GM19328 (cell line): Measurements from ENCODE around the gene SUV39H1.
"Not testable (repeated sequence)": the region's sequence is repeated elsewhere in the genome, so short reads cannot be mapped to it uniquely, and the experiment has no call there.

ENCODE experiments used
- ATAC-seq: cut with Tn5 transposase; IDR thresholded peaks from one replicate; pipeline ENCODE4 v1.9.1; 2021; ENCODE audit warnings: mild to moderate bottlenecking, moderate library complexity; ENCODE audit not compliant: unreplicated experiment

The SUV39H1 gene

DNA sequence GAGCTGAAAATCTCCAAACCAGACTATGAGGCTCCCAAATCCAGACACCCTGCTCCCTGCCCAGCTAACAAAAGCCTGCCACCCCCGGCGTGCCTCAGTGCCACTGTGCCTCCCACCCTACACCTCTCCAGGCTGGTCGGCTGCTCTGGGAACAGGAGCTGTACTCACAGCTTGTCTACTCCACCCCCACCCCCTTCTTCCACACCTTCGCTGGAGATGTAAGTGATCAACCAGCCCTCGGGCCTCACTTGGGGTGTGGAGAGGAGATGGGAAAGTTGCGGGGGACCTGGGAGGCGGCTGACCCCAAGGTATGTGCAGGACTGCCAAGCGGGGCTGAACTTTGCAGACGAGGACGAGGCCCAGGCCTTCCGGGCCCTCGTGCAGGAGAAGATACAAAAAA is 11.1 kb upstream of the SUV39H1 start:
- no peak for ATAC-seq

DNA sequence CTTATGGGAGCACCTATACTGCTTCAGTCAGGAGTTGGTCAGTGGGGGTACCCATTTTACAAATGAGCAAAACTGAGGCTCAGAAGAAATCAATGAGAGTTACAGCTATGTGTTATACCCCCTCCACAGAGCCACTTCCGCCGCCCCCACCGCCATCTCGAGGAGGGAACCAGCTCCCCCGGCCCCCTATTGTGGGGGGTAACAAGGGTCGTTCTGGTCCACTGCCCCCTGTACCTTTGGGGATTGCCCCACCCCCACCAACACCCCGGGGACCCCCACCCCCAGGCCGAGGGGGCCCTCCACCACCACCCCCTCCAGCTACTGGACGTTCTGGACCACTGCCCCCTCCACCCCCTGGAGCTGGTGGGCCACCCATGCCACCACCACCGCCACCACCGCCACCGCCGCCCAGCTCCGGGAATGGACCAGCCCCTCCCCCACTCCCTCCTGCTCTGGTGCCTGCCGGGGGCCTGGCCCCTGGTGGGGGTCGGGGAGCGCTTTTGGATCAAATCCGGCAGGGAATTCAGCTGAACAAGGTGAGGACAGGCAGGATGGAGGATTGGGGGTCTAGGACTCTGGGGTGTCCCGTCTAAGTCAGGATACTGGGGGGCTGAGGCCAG is 7.9 kb upstream of the SUV39H1 start:
- no peak for ATAC-seq

DNA sequence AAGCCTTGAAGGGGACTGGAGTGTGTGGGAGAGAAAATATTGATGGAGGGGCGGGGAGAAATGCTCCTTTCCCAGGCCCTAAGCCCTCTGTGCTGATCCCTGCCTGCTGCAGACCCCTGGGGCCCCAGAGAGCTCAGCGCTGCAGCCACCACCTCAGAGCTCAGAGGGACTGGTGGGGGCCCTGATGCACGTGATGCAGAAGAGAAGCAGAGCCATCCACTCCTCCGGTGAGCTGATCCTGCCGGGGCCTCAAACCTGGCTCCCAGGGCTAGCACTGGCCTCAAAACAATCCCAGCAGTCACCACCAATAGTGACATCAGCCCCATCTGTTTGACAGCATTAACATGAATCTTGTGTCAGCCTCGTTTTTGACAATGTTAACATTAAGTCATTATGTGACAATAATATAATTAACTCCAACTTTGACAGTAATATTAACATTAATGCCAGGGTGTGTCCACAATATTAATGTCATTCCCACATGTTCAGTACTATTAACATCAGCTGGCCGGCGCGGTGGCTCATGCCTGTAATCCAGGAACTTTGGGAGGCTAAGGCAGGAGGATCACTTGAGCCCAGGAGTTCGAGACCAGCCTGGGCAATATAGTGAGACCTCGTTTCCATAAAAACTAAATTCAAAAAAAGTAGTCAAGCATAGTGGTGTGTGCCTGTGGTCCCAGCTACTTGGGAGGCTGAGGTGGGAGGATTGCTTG is 7.2 kb upstream of the SUV39H1 start:
- no peak for ATAC-seq

DNA sequence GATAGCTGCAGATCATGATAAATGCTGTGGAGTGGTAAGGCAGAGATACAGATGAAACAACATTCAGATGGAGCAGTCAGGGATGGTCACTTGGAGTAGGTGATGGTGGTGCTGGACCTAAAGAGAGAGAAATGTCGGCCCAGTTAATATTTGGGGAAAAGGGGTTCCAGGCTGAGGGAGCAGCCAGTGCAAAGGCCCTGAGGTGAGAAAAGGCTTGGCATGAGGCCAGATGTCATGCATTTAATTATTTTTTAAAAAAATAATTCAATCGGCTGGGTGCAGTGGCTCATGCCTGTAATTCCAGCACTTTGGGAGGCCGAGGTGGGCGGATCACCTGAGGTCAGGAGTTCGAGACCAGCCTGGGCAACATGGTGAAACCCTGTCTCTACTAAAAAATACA is 4.8 kb upstream of the SUV39H1 start:
- ATAC-seq = not testable (repeated sequence)

DNA sequence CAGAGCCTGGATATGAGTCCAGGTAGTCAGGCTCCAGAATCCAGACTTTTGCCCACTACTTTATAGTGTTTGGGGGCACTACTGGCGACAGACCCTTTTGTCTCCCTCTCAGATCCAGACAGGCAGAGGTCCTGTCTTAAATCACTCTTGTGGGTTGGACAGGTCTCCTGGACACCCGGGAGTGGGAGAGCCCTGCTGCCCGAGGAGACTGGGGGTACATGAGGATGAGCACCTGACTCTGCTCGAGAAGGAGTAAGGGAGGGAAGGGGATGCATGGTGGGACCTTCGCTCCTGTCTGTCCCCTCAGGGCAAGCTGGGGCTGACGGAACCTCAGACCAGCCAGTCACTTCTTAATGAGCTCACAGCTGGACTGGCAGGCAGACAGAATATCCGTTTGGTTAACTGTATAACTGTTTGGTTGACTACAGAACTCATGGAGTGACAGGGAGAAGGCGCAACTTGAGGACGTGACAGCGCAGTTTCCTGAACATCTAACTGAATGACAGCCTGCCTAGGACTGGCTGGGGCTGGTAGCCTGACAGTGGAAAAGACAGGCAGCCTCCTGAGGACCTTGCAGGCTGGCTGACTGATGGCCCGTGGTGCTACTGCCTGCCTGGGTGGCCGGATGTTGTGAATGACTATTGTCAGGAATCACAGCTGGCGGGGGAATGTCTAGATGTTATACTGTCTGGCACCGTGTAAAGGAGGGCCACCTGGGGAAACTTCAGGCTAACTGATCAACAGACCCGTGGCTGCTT is 1.6 kb upstream of the SUV39H1 start:
- no peak for ATAC-seq

DNA sequence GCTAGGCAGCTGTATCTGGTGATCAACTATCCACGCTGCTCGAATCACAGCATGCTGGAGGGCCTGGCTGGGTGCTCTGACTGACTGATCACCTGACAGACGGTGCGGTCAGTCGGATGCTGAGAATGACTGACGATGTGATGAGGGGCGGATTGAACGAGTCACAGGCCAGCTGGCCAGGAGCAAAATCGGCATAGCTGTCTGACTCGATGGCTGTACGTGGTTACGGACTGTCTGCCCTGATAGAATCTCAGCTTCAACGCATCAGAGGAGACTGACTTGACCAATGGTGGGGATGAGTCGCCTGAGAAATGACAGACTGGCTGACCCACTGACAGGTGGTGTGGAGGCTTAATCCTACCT is 1.0 kb upstream of the SUV39H1 start:
- no peak for ATAC-seq

DNA sequence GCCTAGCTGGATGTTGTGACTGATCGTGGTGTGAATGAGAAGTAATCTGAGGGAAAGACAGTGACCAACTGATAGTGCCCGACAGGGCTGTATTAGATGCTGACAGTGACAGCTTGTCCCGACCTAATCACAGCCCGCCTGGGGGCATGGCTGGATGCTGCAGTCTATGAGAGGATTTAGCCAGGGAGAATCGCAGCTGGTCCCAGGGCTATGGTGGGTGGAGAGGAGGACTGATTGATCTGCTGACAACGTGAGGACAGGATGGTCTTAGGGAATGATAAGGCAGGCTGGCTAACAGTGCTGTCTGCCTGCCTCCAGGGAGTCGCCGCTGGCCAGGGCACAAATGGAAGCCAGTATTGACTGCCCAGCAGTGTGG is 621 bp upstream of the SUV39H1 start:
- no peak for ATAC-seq

DNA sequence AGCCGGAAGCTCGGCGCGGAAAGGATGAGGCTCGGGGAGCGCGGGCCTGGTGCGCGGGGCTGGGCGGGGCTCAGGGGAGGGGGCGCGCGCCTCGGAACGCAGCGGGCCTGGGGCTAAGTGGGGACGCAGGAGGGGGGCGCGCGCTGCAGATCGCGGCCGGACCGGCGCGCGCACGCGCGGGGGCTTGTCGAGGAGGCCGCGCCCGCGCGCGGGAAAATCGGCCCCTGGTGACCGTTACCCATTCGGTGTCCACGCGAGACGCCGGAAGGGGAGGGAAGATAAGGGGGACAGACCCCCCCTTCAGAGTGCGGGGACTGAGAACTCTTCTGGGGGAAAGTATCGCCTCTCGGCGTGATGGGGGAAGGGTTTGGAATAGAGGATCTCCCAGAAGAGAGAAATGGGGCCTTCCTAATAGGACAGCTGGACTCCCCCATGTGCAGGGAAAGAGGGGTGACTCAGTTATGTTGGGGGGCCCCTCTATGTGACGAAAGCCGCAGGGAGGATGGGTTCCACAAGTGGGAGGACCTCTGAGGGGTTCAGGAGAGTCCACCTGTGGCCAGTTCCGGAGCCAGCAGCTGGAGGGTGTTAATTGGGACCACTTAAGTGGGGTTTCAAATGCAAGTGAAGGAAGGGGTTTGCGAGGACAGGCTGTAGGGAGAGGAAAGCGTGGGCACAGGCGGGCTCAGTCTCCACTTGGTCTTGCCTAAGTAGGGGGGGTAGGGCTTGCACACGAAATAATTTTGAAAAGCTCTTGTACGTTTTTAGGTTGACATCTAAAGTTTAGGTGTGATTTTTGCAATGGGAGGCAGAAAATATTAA is 584 bp downstream of the SUV39H1 start:
- peak; percentile 21 for ATAC-seq

DNA sequence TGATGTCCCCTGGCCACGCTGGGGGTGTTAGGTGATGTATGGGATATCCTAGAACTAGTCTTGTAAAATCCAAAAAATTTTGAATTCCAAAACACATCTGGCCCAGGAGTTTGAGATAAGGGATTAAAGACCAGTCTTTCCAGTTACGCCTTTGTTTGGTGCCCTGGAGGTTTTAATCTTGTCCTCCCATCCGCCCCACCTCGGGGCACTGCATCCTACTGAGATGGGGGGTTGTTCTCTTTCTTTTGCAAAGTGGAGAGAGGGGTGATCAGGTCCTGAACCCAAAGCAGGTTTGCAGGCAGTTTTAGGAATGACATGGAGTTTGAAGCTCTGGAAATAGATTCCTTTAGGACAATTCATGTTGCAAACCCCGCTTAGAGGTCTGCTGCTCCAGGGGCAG is 1.8 kb downstream of the SUV39H1 start:
- no peak for ATAC-seq

DNA sequence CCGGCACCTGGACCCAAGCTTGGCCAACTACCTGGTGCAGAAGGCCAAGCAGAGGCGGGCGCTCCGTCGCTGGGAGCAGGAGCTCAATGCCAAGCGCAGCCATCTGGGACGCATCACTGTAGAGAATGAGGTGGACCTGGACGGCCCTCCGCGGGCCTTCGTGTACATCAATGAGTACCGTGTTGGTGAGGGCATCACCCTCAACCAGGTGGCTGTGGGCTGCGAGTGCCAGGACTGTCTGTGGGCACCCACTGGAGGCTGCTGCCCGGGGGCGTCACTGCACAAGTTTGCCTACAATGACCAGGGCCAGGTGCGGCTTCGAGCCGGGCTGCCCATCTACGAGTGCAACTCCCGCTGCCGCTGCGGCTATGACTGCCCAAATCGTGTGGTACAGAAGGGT is 3.7 kb downstream of the SUV39H1 start:
- ATAC-seq = no peak

DNA sequence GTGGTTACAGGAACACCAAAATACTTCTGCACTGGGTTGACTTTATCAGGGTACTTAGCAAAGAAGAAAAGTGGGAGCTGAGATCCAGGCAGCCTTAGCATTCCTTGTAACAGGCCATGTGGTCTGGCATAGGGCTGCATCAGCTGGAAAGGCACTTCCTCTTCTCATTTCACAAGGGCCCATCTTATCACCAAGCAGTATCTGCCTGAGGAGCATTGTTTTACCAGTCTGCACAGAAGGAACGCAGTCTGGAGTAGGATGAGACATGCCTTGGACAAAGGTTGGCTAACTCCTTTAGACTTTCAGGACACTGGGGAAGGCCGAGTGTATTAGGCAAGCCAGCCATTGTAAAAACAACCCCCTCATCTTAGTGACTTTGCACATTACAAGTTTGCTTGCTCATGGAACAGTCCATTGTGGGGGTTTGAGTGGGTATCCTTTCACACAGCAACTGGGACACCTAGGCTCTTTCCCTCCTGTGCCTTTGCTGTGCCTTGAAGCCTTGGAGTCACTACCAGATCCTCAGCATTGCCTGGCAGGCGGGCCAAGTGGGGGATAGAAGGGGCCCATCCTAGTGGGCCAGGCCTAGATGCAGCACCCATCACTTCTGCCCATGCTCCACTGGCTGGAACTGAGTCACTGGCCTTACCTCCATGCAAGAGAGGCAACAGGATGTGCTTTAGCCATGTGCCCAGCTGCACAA is 4.6 kb downstream of the SUV39H1 start:
- ATAC-seq = no peak

DNA sequence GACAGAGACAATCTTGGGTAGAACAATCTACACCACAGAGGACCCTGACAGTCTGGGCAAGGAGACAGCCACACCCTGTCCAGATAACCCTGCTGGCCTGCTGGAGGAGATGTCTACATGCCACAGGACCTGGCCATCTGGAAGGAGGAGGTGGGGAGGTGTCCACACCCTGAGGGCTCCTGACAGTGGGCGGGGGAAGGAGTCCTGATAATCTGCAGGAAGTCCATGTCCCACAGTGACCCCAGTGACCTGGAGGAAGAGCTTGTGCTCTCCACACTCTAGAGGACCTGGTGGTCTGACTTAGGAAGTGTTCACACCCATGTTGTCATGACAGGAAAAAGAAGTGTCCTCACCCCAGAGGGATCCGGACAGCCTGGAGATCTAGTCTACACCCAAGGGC is 5.5 kb downstream of the SUV39H1 start:
- no peak for ATAC-seq

DNA sequence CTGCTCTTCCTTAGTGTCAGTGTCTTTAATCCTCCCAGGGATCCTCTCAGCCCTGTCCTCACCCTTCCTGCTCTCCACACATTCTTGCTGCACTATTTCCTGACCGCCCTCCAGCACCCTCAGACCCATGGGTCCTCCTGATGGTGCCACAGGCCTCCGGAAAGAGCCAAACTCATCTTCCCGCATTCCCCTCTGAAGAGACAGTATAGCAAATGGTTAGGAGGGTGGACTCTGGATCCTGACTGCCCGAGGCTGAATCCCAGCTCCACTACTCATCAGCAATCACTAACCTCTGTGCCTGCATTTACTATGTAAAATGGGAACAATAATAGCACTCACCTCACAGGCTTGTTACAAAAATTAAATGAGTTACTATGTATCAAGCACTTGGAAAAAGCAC is 6.2 kb downstream of the SUV39H1 start:
- ATAC-seq = no peak

DNA sequence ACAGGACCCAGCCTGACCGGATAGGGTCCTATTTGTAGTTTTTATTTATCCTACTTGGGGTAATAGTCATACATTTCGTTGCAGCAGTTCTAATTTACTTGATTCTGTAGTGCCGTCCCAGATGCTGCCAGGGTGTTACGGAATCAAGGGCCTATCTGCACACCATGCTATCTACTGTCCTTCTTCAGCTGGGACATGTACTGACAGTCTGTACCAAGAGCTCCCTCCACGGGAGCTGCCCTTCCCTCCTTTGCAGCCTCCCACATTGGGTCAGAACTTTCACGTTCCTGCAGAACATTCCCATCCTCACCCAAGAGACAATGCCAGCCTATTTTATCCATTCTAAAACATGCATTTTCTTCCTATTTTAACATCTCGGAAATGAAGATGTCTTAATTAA is 6.7 kb downstream of the SUV39H1 start:
- ATAC-seq = no peak

DNA sequence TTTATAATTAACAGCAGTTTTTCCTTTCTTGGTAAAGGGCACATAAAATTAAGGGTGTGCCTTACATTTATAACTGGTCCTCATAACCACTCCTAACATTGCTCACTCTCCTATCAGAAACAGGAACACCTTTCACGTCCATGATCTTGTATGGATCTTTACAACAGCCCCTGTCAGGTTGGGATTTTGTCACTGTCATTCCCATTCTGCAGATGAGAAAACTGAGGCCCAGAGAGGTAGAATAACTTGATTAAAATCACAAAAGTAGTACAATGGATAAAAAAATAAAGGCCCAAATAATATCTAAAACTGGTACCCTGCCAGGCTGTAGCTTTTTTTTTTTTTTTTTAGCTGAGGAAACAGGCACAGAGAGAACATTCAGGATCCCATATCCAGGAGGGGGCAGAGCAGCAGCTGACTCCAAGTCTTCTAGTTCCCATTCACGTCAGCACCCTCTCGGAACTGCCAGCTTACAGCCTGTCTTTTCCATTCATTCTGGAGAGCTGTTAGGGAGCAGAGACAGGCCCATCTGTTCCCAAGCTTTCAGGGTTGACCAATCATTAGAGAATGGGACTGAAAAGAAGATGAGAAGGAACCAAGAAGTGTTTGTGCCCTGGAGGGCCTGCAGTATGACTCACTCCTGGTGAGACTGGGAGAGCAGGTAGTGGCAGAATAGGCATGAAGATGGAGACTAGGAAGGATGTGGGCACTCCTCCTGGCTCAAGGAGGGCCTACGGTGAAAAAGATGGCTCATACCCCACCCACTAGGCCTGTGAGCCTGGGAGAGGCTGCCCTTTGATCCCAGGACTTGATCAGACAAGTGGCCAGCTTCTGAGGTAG is 7.3 kb downstream of the SUV39H1 start:
- ATAC-seq = no peak

DNA sequence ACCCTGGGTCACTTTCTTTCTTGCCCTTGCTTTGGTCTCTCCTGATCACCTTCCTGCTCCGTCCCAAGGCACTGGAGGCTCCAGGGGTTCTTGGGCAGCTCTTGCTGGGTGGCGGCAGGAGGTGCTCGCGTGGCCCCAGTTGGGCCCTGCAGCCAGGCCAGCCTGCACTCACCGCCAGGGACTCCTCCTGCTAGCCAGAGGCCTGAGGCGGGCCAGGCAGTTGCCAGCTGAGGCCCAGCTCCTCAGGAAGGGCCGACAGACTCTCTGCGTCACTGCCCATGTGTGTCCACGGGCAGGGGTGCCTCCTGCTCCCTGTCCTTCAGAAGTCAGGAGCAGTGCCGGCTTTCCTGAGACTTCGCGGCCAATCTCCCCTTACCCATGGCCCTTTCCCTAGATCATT is 9.3 kb downstream of the SUV39H1 start:
- no peak for ATAC-seq

DNA sequence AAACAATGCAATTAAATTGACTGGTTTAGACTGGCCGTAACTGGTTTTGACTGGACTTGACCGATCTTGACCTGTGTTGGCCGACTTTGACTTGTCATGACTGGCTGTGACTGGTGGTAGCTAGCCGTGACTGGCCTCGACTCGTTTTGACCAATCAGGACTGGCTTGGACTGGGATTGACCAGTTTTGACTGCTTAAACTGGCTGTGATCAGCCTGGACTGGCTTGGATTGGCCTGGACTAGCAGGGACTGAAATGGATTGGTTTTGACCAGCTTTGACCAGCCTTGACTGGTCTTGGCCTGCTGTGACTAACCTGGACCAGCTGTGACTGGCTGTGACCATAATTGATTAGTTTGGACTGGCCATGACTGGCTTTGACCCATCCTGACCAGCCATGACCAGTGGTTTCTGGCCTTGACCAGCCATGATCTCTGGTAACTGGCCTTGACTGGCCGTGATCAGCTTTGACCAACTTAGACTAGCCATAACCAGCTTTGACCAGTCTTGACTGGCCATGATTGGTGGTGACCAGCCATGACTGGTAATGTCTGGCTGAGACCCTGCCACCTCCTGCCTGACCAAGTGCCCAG is 13.1 kb downstream of the SUV39H1 start:
- no peak for ATAC-seq

DNA sequence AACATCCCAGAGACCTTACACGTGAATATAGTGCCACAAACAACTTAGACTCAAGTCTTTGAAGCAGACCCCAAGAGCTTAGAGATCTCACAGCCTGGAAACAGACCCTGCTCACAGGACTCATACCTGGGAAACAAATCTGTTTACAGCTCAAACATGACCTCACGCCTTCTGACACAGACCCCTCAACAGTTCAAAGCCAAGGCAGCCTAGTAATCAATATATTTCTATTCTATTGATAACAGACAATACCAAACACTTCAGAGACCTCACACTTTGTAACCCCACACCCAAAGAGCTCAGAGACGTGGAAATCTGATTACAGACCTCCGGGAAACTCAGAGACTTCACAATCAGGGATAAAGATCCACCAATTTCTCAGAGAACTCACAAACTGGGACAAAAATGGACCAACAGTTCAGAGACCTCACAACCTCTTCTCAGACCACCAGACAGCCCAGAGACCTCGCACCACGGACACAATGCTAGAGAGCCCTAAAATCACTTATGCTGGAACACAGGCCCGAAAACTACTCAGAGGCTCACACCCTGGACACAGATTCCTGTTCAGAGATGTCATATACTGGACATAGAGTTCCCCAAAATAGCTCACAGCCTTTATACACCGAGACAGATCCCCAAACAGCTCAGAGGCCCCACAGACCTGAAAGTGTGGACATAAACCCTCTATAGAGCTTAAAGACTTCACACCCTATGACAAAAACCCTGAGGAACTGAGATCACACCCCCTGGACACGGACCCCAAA is 14.8 kb downstream of the SUV39H1 start:
- ATAC-seq = no peak
